Gastroesophageal sphincter (tissue), 3 donors: ENCODE results near the gene FAM24B.

Experiments used
- CTCF ChIP-seq, 4 experiments: fragments of 200-600 bp in 2 of 4; fragments of 450-650 bp in 2 of 4; sonication (generic) in 1 of 4; IDR thresholded peaks; one replicate each; pipeline ENCODE4 v1.5.1; 2017 to 2019; ENCODE audit warnings: antibody characterized with exemption in 4 of 4, mild to moderate bottlenecking in 2 of 4, moderate library complexity in 2 of 4
- EP300 ChIP-seq: sonication (generic); formaldehyde crosslinking; IDR thresholded peaks from one replicate; pipeline ENCODE4 v1.6.1; 2017; ENCODE audit warnings: antibody characterized with exemption, mild to moderate bottlenecking
- POLR2A ChIP-seq, 2 donors: fragments of 450-650 bp; IDR thresholded peaks; one replicate each; pipeline ENCODE4 v1.6.1; 2017; ENCODE audit warnings: antibody characterized with exemption in 2 of 2, mild to moderate bottlenecking in 2 of 2, moderate library complexity in 1 of 2
- POLR2AphosphoS5 ChIP-seq: sonication (generic); formaldehyde crosslinking; IDR thresholded peaks from one replicate; pipeline ENCODE4 v1.6.1; 2017; ENCODE audit warnings: antibody characterized with exemption

- TF ChIP-seq CTCF (IDR thresholded peaks at IDR 0.05), result no peak
- TF ChIP-seq POLR2A (IDR thresholded peaks at IDR 0.05), result no peak
- no peak for TF ChIP-seq EP300
- TF ChIP-seq POLR2AphosphoS5, result no peak
Observed at GRCh38 chr10:122875843-122876466, 3.4 kb downstream of the FAM24B start.
